NOMO-1 treated with dmso at 0.1 percent for 144 hours (cell line): ENCODE measurements around the gene KPTN.

ENCODE experiments used
- DNase-seq: peaks from one replicate; lab custom pipeline; 2025; ENCODE audit not compliant: unreplicated experiment; lab: John Stamatoyannopoulos, UW

The KPTN gene

DNA sequence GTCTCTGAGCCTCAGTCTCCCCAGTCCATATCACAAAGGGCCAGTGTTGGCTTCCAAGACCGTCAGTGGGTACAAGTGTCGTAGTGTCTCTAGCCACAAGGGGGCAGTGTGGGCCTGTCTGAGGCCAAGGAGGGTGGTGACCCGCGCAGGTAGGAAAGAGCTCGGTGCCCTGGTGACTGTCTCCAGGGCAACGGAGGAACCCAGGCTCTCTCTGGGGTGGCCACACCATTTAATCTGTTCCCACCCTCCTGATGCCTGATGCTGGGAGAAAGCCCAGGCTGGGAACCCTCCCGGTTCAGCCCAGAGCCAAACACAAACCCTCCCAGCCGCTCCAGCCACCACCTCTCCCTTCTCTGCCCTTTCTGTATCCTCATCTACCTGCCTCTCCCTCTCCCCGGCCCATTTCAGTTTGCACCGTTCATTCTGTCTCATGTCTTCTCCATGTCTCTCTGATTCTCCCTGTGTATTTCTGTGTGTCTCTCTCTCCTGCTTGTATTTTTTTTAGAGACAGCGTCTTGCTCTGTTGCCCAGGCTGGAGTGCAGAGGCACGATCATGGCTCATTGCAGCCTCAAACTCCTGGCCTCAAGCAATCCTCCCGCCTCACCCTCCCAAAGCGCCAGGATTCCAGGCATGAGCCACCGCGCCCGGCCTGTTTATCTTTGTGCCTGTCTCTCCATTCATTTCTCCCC is 47.2 kb downstream of the KPTN start:
- DNase-seq = peak; percentile 19

GRCh38 chr19:47435883-47436417 is 48.1 kb downstream of the KPTN start:
- no peak for DNase-seq

DNA sequence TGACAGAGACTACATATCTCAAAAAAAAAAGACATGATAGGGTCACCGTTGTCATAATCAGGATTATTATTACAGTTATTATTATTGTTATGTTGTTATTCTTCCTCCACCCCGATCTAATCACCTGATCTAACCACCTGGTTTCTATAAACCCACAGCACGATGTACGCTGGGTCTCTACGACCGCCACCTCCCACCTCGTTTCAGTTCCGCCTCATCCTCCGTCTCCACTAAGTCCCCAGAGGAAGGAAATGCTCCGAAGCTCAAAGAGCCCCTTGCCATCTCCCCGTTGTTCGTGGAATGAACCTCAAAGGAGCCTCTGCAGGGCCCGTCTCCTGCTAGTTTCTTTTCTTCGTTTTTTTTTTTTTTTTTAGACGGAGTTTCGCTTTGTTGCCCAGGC is 48.8 kb downstream of the KPTN start:
- DNase-seq = no peak

DNA sequence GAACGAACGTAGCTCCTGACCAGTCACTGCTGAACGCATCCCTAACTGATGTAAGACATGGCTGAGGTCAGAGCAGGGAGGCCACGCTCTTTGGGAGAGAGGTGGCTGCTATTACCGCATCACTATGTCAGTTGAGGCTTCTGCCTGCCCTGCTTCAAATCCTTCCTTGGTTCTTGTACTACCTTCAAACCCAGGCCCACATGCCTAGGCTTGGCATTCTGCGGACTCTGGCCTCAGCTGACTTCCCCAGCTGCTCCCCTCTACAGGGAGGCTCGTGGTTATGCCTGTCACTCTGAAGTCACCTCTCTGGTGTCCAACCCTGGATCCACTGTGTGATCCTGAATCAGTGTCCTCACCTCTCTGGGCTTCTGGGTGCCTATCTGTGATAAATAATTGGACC is 49.9 kb downstream of the KPTN start:
- no peak for DNase-seq

GRCh38 chr19:47433121-47433520 is 50.9 kb downstream of the KPTN start:
- no peak for DNase-seq

DNA sequence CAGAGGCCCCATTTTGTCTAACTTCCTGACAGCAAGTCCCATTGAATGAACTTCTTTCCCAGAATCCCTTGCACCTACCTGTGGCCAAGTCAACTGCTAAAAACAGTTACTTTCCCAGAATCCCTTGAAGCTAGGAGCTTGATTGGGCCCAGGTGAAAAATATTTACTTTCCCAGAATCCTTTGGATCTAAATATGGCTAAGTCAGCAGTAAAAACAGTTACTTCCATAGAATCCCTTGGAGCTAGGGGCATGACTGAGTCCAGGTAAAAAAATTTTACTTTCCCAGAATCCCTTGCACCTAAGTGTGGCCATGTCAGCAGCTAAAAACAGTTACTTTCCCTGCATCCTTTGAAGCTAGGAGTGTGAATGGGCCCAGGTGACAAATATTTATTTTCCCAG is 51.5 kb downstream of the KPTN start:
- DNase-seq = no peak

DNA sequence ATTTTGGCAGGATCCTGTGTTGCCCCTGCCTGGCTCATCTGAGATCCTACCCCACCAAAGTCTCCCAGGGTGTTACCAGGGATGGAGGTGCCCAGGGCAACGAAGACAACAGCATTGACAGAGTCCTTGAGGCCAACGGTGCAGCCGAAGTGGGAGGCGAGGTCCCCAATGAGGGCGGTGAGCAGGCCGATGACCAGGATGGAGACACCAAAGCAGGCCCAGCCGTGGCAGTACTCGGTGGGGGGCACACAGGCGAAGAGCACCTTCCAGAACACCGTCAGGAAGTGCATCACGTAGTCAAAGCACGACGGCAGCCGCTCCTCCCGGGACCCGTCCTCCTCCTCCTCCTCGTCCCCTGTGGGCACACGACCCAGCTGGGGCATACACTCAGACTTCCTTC is 51.9 kb downstream of the KPTN start:
- DNase-seq = no peak

DNA sequence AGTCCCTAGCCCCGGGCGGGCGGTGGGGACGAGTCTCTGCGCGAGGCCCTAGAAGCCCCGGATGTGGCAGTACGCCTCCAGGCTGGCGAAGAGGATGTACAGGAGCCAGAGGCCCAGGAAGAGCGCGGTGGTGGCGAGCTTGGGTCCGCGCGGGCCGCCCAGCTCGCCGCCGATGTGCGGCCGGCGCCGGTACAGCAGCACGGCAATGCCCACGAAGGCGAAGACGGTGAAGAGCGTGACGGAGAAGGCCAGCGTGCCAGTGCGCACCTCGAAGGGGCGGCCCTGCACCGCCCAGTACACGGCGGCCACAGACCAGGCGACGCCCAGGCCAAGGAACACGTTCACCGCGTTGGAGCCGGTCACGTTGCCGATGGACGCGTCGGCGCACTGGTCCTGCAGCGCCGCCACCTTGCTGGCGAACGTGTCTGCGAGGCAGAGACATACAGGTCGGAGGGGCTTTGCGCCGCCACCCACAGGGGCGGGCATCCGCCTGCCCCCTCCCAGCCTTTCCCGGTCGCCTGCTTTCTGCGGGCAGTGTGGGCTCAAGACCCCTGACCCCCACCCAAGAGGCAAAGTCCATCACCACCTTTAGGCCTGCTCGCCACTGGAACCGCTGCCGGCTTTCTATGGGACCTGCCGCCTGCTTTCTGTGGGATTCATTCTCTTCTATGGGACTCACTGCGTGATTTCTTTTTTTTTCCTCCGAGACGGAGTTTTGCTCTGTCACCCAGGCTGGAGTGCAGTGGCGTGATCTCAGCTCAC is 53.8 kb downstream of the KPTN start:
- DNase-seq = no peak

GRCh38 chr19:47429140-47429793 is 54.8 kb downstream of the KPTN start:
- DNase-seq = no peak

DNA sequence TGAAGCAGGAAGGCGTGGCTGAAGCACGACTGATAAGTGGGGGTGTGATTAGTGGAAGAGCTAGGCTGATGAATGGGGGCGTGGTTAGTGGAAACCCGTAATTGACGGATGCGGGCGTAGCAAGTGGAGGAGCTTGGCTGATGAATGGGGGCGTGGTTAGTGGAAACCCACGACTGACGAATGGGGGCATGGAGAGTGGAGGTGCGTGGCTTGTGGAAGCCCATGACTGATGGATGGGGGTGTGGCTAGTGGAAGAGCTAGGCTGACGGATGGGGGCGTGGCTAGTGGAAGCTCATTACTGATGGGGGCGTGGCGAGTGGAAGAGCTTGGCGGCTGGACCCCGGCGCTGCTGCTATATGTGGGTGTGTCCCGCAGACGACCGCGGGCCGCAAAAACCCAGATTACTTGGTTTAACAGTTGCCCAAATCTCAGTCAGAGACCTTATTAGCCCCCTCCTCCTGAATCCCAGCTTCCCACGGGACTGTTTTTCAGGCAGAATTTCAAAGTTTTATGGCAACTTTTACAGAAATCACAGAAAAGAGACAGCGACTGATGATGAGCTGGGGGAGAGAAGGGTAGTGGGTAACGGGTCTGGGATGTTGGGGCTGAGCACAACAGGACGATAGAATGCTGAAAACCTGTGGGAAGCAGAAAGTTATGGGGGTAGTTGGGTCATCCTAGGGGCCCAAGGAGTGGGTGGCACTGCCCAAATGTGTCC is 55.7 kb downstream of the KPTN start:
- peak; percentile 95 for DNase-seq

- DNase-seq = no peak
Observed at GRCh38 chr19:47427241-47428176, 56.5 kb downstream of the KPTN start.
